Smooth muscle cell (in vitro differentiated cells): ENCODE data around the gene SHCBP1. TPM values are rescaled to one million over a fixed set of nuclear protein-coding genes. Genes with fewer than 3 reads are reported as not detected.

Experiments used
- DNase-seq: peaks from one replicate; lab custom pipeline; 2025; ENCODE audit not compliant: unreplicated experiment; lab: John Stamatoyannopoulos, UW
- H2AFZ ChIP-seq: fragments of 200-600 bp; sonication (generic); 2 replicates; pipeline ENCODE4 v1.6.0; 2016; ENCODE audit warnings: antibody characterized with exemption, low read depth, mild to moderate bottlenecking
- H3F3A ChIP-seq: fragments of 200-600 bp; sonication (generic); 2 replicates; pipeline ENCODE4 v1.6.0; 2017; ENCODE audit warnings: antibody characterized with exemption, low read depth
- H3K27ac ChIP-seq: fragments of 200-600 bp; sonication (generic); 2 replicates; pipeline ENCODE4 v1.5.1; 2016; ENCODE audit warnings: low read depth, mild to moderate bottlenecking
- H3K27me3 ChIP-seq: fragments of 200-600 bp; sonication (generic); 2 replicates; pipeline ENCODE4 v1.6.1; 2016; ENCODE audit warnings: low read depth, mild to moderate bottlenecking
- H3K36me3 ChIP-seq: fragments of 200-600 bp; sonication (generic); 2 replicates; pipeline ENCODE4 v1.5.1; 2016; ENCODE audit warnings: low read depth
- H3K4me1 ChIP-seq: fragments of 200-600 bp; sonication (generic); 2 replicates; pipeline ENCODE4 v1.5.1; 2016; ENCODE audit warnings: low read depth
- H3K4me2 ChIP-seq: fragments of 200-600 bp; sonication (generic); 2 replicates; pipeline ENCODE4 v1.6.0; 2016; ENCODE audit warnings: mild to moderate bottlenecking
- H3K4me3 ChIP-seq: fragments of 200-600 bp; sonication (generic); 2 replicates; pipeline ENCODE4 v1.5.1; 2016; ENCODE audit warnings: mild to moderate bottlenecking
- H3K79me2 ChIP-seq: fragments of 200-600 bp; sonication (generic); 2 replicates; pipeline ENCODE4 v1.6.0; 2016; ENCODE audit warnings: low read depth, mild to moderate bottlenecking
- H3K9ac ChIP-seq: fragments of 200-600 bp; sonication (generic); 2 replicates; pipeline ENCODE4 v1.6.0; 2016; ENCODE audit warnings: low read depth
- H3K9me3 ChIP-seq: fragments of 200-600 bp; sonication (generic); replicated peaks from 2 replicates; pipeline ENCODE4 v1.5.1; 2016; ENCODE audit warnings: low read depth
- H4K20me1 ChIP-seq: fragments of 200-600 bp; sonication (generic); 2 replicates; pipeline ENCODE4 v1.6.0; 2016; ENCODE audit warnings: low read depth
- WGBS: methylation state at CpG from one replicate; pipeline ENCODE4 v1.1.7; 2016; ENCODE audit warnings: low lambda C conversion rate; 5-methylcytosine and 5-hydroxymethylcytosine counted together
- polyA plus RNA-seq: library from polyadenylated mRNA; unstranded; fragments of >200 nt; fragmentation: Nextera tagmentation; extraction: Ambion mirVana; gene quantifications from 2 replicates; pipeline ENCODE4 v1.2.1, GENCODE V29; 2016
- total RNA-seq: library from RNA; depleted of rRNA; stranded (reverse); fragments of >200 nt; gene quantifications from 2 replicates; pipeline ENCODE4 v1.2.3, GENCODE V29; 2014
- TF ChIP-seq, protein P1 (sequence below): fragments of 200-600 bp; sonication (generic); IDR thresholded peaks from 2 replicates; pipeline ENCODE4 v1.5.1; 2017; ENCODE audit warnings: borderline replicate concordance, mild to moderate bottlenecking, antibody characterized with exemption; ENCODE audit not compliant: insufficient read depth, poor library complexity, severe bottlenecking

Gene SHCBP1
- total and polyA plus RNA-seq, 2 experiments from 2014 or later, result 5.4 to 7.9 TPM

- no peak for DNase-seq
- H3K79me2 ChIP-seq, result no peaks in the 10 kb centered on the region
- no peaks in the 10 kb centered on the region for H3K9me3 ChIP-seq
- no peak overlapping the region for H3K9ac ChIP-seq
- no peaks in the 10 kb centered on the region for H4K20me1 ChIP-seq
- no peaks in the 10 kb centered on the region for H3F3A ChIP-seq
- no peak overlapping the region for H3K27ac ChIP-seq
- TF ChIP-seq, protein P1, sequence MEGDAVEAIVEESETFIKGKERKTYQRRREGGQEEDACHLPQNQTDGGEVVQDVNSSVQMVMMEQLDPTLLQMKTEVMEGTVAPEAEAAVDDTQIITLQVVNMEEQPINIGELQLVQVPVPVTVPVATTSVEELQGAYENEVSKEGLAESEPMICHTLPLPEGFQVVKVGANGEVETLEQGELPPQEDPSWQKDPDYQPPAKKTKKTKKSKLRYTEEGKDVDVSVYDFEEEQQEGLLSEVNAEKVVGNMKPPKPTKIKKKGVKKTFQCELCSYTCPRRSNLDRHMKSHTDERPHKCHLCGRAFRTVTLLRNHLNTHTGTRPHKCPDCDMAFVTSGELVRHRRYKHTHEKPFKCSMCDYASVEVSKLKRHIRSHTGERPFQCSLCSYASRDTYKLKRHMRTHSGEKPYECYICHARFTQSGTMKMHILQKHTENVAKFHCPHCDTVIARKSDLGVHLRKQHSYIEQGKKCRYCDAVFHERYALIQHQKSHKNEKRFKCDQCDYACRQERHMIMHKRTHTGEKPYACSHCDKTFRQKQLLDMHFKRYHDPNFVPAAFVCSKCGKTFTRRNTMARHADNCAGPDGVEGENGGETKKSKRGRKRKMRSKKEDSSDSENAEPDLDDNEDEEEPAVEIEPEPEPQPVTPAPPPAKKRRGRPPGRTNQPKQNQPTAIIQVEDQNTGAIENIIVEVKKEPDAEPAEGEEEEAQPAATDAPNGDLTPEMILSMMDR, result no peak
- no peak overlapping the region for H2AFZ ChIP-seq
- 83% methylated on average over 9 of the region's 9 CpGs for WGBS
- no peak overlapping the region for H3K4me3 ChIP-seq
- no peaks in the 10 kb centered on the region for H3K4me1 ChIP-seq
- no peak overlapping the region for H3K4me2 ChIP-seq
- no peaks in the 10 kb centered on the region for H3K36me3 ChIP-seq
- peaks cover 7% of the 10 kb centered on the region for H3K27me3 ChIP-seq
Measured at GRCh38 chr16:46638947-46639925, 18.1 kb upstream of the SHCBP1 start.

DNA sequence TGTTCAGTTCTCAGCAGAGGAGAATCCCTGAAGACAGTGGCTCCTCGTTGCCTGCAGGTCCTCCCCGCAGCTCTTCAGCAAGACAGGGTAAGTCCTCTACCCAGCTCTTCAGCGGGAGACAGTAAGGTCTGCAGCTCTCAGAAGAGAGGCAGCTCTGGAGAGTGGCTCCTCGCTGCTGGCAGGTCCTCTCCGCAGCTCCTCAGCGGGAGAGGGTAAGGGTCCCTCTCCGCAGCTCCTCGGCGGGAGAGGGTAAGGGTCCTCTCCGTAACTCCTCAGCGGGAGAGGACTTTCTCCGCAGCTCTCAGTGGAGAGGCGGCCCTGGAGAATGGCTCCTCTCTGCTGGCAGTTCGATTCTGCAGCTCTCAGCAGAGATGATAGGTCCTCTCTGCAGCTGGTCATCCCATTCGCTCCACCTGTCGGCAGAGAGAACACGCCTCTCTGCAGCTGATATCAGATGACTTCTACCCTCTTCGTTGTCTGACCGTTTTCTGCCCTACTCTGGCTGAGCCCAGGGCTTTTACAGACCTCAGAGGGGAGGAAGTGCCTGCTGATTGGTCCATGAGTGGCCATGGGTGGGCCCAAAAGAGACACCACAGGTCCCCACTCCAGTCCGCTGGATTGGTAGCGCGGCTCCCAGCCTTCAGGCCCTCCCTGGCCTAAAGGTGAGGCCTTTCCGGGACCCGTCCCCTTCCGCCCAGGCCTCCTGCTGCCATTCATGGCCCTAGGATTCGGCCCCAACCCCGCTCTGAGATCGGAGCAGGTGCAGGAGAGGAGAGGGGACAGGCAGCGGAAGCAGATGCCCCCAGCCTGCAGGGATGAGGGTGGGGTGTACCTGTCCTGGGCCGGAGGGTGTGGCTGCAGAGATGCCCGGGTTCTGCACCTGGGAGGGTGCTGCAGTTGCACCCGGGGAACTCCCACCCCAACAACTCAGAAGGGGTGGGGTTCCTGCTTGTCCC is 11.9 kb upstream of the SHCBP1 start:
- Histone ChIP-seq H3K27ac (no peak overlapping the region), H3K9me3 (no peaks in the 10 kb centered on the region), H3K4me3 (peak overlapping the region; percentile 48), H3K79me2 (no peaks in the 10 kb centered on the region), H3K4me1 (no peaks in the 10 kb centered on the region), H3K4me2 (peak overlapping the region; percentile 84), H3F3A (no peaks in the 10 kb centered on the region), H3K36me3 (no peaks in the 10 kb centered on the region), H3K27me3 (peaks cover 23% of the 10 kb centered on the region), H4K20me1 (no peaks in the 10 kb centered on the region), H3K9ac (no peak overlapping the region), H2AFZ (peak overlapping the region; percentile 72)
- no peak for DNase-seq
- TF ChIP-seq, protein P1, result no peak
- WGBS, result 22% methylated on average over 32 of the region's 32 CpGs

DNA sequence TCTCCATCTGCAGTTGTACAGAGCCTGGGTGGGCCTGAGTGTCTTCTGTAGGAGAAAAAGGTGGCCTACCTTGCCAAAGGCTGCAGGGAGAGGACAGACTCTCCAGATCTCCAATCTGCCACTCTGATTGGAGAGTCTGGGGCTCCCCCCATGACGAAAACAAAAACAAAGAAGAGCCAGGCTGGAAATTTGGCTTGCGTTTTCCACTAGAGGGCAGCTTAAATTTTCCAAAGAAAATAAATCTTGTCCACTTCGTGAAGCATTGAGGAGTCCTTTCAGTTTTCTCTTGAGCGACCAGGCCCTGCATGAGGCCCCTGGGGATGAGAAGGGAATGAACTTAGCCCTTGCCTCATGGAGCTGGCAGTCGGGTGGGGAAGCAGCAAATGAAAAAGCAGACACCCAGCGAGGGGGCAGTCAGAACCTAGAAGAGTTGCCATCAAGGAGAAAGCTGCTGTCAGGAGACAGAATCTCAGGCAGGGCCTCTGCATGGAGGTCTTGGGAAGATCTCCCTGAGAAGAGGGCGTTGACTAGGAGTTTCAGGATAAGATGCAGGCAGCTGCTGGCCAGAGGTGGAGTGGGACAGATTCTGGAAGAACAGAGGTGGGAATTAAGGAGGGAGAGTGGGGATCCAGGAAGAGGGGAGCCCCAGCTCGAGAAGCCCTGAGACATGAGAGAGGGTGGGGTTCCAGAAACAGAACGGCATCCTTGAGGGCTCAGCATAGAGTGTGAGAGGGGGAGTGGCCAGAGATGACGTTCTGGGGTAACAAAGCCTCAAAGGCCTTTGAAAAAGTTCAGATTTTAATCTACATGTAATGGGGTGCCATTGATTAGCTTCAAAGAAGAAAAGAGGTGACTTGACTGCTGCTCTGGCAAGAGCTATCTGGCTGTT is 8.4 kb upstream of the SHCBP1 start:
- H3K4me3 ChIP-seq, result no peak overlapping the region
- H2AFZ ChIP-seq, result peak overlapping the region; percentile 16
- no peaks in the 10 kb centered on the region for H3K36me3 ChIP-seq
- H3K9me3 ChIP-seq, result no peaks in the 10 kb centered on the region
- no peaks in the 10 kb centered on the region for H3K4me1 ChIP-seq
- no peak for DNase-seq
- no peak overlapping the region for H3K27ac ChIP-seq
- H3K4me2 ChIP-seq, result peak overlapping the region; percentile 67
- 50% methylated on average over 10 of the region's 10 CpGs for WGBS
- no peaks in the 10 kb centered on the region for H3K79me2 ChIP-seq
- TF ChIP-seq, protein P1, result peak; percentile 33
- no peaks in the 10 kb centered on the region for H3F3A ChIP-seq
- H4K20me1 ChIP-seq, result no peaks in the 10 kb centered on the region
- no peak overlapping the region for H3K9ac ChIP-seq
- H3K27me3 ChIP-seq, result peaks cover 16% of the 10 kb centered on the region
